ENCODE results near the gene CAPN15.

CAPN15 gene

GRCh38 chr16:512802-513201 lies 14.7 kb upstream of the CAPN15 start:
- no peak for DNase-seq (ENCODE audit: low read depth)
- H3K4me3 ChIP-seq (ENCODE audit: low read depth, low read length): no peak overlapping the region
- TF ChIP-seq MYC (IDR thresholded peaks at IDR 0.05; ENCODE audit: low read depth, low read length): no peak
- no peak for TF ChIP-seq POLR2A (IDR thresholded peaks at IDR 0.05; ENCODE audit: extremely low read depth, insufficient read length)
- no peak for TF ChIP-seq CTCF (IDR thresholded peaks at IDR 0.05; ENCODE audit: low read depth, low read length)
- no peak for TF ChIP-seq MAX (IDR thresholded peaks at IDR 0.05; ENCODE audit: low read depth, low read length)

- TF ChIP-seq POLR2A (IDR thresholded peaks at IDR 0.05; ENCODE audit: extremely low read depth, insufficient read length): no peak
- TF ChIP-seq CTCF (IDR thresholded peaks at IDR 0.05; ENCODE audit: low read depth, low read length): no peak
- TF ChIP-seq MYC (IDR thresholded peaks at IDR 0.05; ENCODE audit: low read depth, low read length): no peak
- TF ChIP-seq MAX (IDR thresholded peaks at IDR 0.05; ENCODE audit: low read depth, low read length): no peak
- H3K4me3 ChIP-seq (ENCODE audit: low read depth, low read length): no peak overlapping the region
- no peak for DNase-seq (ENCODE audit: low read depth)
These were observed 13.6 kb upstream of the CAPN15 start for GRCh38 chr16:513950-514349.

GRCh38 chr16:515175-515938 lies 12.2 kb upstream of the CAPN15 start:
- no peak for TF ChIP-seq MAX (IDR thresholded peaks at IDR 0.05; ENCODE audit: low read depth, low read length)
- TF ChIP-seq POLR2A (IDR thresholded peaks at IDR 0.05; ENCODE audit: extremely low read depth, insufficient read length): no peak
- TF ChIP-seq CTCF (IDR thresholded peaks at IDR 0.05; ENCODE audit: low read depth, low read length): no peak
- TF ChIP-seq MYC (IDR thresholded peaks at IDR 0.05; ENCODE audit: low read depth, low read length): no peak
- no peak for DNase-seq (ENCODE audit: low read depth)
- no peak overlapping the region for H3K4me3 ChIP-seq (ENCODE audit: low read depth, low read length)

GRCh38 chr16:515939-516226 lies 11.6 kb upstream of the CAPN15 start:
- no peak for DNase-seq (ENCODE audit: low read depth)
- TF ChIP-seq CTCF (IDR thresholded peaks at IDR 0.05; ENCODE audit: low read depth, low read length): no peak
- no peak overlapping the region for H3K4me3 ChIP-seq (ENCODE audit: low read depth, low read length)

- DNase-seq (ENCODE audit: low read depth): no peak
- TF ChIP-seq MYC (IDR thresholded peaks at IDR 0.05; ENCODE audit: low read depth, low read length): no peak
- no peak overlapping the region for H3K4me3 ChIP-seq (ENCODE audit: low read depth, low read length)
These were observed 11.2 kb upstream of the CAPN15 start for GRCh38 chr16:516301-516700.

- no peak overlapping the region for H3K4me3 ChIP-seq (ENCODE audit: low read depth, low read length)
- no peak for TF ChIP-seq MYC (IDR thresholded peaks at IDR 0.05; ENCODE audit: low read depth, low read length)
- no peak for TF ChIP-seq CTCF (IDR thresholded peaks at IDR 0.05; ENCODE audit: low read depth, low read length)
- TF ChIP-seq POLR2A (IDR thresholded peaks at IDR 0.05; ENCODE audit: extremely low read depth, insufficient read length): no peak
- no peak for TF ChIP-seq MAX (IDR thresholded peaks at IDR 0.05; ENCODE audit: low read depth, low read length)
- no peak for DNase-seq (ENCODE audit: low read depth)
These were observed 8.7 kb upstream of the CAPN15 start for GRCh38 chr16:518858-519257.
